ENCODE measurements around the gene RAD51B. TPM values are rescaled to one million over a fixed set of nuclear protein-coding genes. Genes with fewer than 3 reads are reported as not detected.

Gene RAD51B
- total RNA-seq, 1 donor from 2014 or later: 16.7 TPM

GRCh38 chr14:68000511-68000910 lies 180.9 kb downstream of the RAD51B start:
- H3K9me3 Mint-ChIP-seq: peaks cover 9% of the 10 kb centered on the region
- H3K36me3 Mint-ChIP-seq (ENCODE audit: low read depth): peaks cover 5% of the 10 kb centered on the region
- no peak overlapping the region for H3K4me3 Mint-ChIP-seq
- DNase-seq (ENCODE audit: low read depth, low spot score): no peak
- no peaks in the 10 kb centered on the region for H3K27me3 Mint-ChIP-seq (ENCODE audit: low read depth)
- H3K4me1 Mint-ChIP-seq: peaks cover 3% of the 10 kb centered on the region
- TF ChIP-seq CTCF (conservative IDR thresholded peaks at IDR 0.05): no peak
- no peak overlapping the region for H3K27ac Mint-ChIP-seq (ENCODE audit: unreplicated experiment)

DNA sequence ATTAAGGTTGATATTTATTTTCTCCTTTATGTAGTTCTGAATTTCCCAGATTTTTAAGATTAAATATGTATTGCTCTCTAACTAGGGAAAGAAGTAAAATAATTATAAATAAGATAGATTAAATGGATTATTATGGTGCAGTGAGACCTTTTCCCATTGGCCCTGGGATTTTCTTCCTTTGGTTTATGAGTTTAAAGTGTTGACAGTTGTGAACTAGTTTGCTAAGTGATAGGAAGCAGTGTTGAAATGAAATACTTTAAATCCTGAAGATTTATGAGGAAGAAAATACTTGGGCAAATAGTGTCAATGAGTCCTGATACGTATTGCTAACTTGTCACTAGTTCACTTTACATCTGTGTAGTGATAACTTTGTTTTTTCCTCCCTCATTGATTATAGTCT lies 188.9 kb downstream of the RAD51B start:
- H3K4me1 Mint-ChIP-seq: peaks cover 20% of the 10 kb centered on the region
- TF ChIP-seq CTCF (conservative IDR thresholded peaks at IDR 0.05): no peak
- H3K4me3 Mint-ChIP-seq: no peak overlapping the region
- H3K36me3 Mint-ChIP-seq (ENCODE audit: low read depth): no peaks in the 10 kb centered on the region
- H3K9me3 Mint-ChIP-seq: peaks cover 2% of the 10 kb centered on the region
- no peak overlapping the region for H3K27ac Mint-ChIP-seq (ENCODE audit: unreplicated experiment)
- DNase-seq (ENCODE audit: low read depth, low spot score): no peak
- H3K27me3 Mint-ChIP-seq (ENCODE audit: low read depth): no peaks in the 10 kb centered on the region

DNA sequence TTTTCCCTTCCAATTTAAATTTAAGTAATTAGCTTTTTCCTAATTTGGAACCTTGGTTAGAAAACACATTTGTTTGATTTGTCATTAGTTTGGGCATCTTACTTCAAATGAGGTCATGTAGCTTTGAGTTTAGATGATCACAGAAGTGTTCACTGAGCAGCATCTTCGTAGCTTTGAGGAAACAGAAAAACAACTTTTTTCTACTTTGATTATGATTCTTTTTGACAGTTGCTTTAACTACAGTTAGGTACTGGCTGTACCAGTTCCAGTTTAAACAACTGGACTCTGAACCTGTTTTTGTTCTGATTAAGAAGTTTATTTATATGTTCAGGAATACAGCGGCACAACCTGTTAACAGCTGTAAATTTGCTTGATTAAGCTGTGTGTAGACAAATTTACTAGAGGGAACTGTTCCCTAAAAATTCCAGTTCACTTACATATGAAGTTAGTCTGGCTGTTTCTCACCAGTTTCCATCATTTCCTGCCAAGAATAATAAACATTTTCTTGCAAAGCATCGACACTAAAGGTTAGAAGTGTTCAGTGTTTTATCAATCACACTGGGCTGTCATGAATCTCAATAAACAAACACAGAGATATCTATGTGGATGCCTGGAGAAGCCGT lies 191.9 kb downstream of the RAD51B start:
- TF ChIP-seq CTCF (conservative IDR thresholded peaks at IDR 0.05): no peak
- peak overlapping the region; percentile 75 for H3K27ac Mint-ChIP-seq (ENCODE audit: unreplicated experiment)
- no peaks in the 10 kb centered on the region for H3K36me3 Mint-ChIP-seq (ENCODE audit: low read depth)
- no peak for DNase-seq (ENCODE audit: low read depth, low spot score)
- H3K4me3 Mint-ChIP-seq: no peak overlapping the region
- peaks cover 20% of the 10 kb centered on the region for H3K4me1 Mint-ChIP-seq
- H3K9me3 Mint-ChIP-seq: no peaks in the 10 kb centered on the region
- H3K27me3 Mint-ChIP-seq (ENCODE audit: low read depth): no peaks in the 10 kb centered on the region

- H3K27me3 Mint-ChIP-seq (ENCODE audit: low read depth): no peaks in the 10 kb centered on the region
- H3K4me1 Mint-ChIP-seq: peaks cover 20% of the 10 kb centered on the region
- no peaks in the 10 kb centered on the region for H3K9me3 Mint-ChIP-seq
- H3K36me3 Mint-ChIP-seq (ENCODE audit: low read depth): no peaks in the 10 kb centered on the region
- TF ChIP-seq CTCF (conservative IDR thresholded peaks at IDR 0.05): no peak
- no peak for DNase-seq (ENCODE audit: low read depth, low spot score)
- H3K4me3 Mint-ChIP-seq: no peak overlapping the region
- no peak overlapping the region for H3K27ac Mint-ChIP-seq (ENCODE audit: unreplicated experiment)
Observed at GRCh38 chr14:68012871-68013270, 193.3 kb downstream of the RAD51B start.

GRCh38 chr14:68013326-68013725 lies 193.7 kb downstream of the RAD51B start:
- no peaks in the 10 kb centered on the region for H3K36me3 Mint-ChIP-seq (ENCODE audit: low read depth)
- H3K4me3 Mint-ChIP-seq: no peak overlapping the region
- TF ChIP-seq CTCF (conservative IDR thresholded peaks at IDR 0.05): no peak
- no peaks in the 10 kb centered on the region for H3K9me3 Mint-ChIP-seq
- H3K27ac Mint-ChIP-seq (ENCODE audit: unreplicated experiment): no peak overlapping the region
- peaks cover 20% of the 10 kb centered on the region for H3K4me1 Mint-ChIP-seq
- DNase-seq (ENCODE audit: low read depth, low spot score): no peak
- H3K27me3 Mint-ChIP-seq (ENCODE audit: low read depth): no peaks in the 10 kb centered on the region
